Germinal center (tissue), 1 donor: ENCODE measurements around the gene CD72.

ENCODE experiments used
- DNase-seq: peaks from one replicate; pipeline ENCODE4 v3.0.0; 2012; ENCODE audit warnings: mixed read lengths, low spot score

CD72 gene, protein sequence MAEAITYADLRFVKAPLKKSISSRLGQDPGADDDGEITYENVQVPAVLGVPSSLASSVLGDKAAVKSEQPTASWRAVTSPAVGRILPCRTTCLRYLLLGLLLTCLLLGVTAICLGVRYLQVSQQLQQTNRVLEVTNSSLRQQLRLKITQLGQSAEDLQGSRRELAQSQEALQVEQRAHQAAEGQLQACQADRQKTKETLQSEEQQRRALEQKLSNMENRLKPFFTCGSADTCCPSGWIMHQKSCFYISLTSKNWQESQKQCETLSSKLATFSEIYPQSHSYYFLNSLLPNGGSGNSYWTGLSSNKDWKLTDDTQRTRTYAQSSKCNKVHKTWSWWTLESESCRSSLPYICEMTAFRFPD

DNA sequence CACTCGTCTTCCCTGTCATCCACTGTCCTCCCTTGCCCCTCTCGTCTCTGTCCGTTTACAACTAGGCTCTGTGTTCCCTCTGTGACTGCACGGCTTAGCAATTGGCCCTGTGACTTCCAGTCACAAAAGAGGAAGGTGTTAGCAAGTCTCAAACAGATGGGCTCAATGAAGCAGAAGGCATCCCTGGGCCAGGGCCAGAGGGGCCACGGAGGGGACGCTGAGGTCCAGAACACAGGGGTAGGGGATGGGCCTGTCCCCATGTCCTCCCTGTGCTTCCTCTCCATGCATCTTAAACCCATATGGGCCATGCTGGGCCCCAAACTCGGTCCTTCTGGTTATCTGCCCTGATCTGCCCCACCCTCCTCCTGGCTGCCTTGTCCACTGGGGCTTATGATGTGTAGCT is at the start of gene CD72:
TSS of gene CD72 (minus strand) at position 89 of the 403 bp plus-strand sequence. CDS start 110 bp downstream, outside the sequence.
- peak; percentile 76 for DNase-seq

DNA sequence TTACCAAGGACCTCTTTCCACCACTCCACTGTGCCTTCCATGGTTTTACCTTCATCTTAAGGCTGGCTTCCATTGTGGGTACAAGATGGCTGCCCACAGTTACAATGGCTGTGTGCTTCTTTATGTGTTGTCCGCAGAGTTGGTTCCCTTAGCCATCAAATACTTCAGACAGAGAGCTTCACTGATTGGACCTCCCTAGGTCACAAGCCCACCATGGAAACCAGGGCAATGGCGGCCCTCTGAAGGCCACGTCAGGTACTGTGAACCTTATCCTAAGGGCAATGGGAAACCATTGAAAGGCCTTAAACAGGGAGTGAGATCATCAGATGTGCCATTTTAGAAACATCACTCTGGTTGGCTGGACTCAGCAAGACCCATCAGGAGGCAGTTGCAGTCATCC is 49.7 kb upstream of the CD72 start:
- DNase-seq = no peak

DNA sequence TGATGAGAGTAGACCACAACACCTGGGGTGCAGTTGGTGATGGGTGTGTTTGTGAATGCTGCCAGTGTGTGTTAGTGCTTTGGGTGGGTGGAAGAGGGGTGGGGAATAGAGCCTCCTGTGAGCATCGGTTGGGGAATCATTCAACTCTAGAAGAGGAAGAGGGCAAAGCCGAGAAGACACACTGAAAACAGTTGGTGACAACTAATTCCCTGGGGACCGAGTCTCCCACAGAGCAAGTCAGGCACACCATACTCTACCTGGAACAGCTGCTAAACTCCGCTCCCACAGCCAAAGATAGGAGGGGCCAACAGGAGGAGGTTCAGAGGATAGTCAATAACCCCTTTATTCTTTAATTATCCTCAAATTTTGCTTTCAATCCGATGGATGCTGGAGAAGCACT is 48.3 kb upstream of the CD72 start:
- DNase-seq = no peak

DNA sequence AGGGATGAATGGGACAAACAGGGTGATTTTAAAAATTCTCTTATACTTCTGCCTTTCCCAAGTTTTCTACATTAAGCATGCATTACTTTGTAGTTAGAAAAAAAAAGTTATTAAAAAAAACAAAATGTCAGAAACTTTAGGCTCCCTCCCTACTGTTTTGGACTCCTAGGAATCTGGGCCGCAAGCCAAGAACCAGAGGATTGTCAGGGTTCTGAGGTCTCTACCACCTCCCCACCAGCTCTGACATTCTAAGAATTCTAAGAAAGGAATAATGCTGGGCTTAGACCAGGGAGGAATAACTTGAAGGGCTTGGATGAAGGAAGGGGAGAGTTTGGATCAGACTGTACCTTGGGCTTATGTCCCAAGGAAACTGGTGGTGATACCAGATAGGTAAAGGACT is 47.8 kb upstream of the CD72 start:
- no peak for DNase-seq

DNA sequence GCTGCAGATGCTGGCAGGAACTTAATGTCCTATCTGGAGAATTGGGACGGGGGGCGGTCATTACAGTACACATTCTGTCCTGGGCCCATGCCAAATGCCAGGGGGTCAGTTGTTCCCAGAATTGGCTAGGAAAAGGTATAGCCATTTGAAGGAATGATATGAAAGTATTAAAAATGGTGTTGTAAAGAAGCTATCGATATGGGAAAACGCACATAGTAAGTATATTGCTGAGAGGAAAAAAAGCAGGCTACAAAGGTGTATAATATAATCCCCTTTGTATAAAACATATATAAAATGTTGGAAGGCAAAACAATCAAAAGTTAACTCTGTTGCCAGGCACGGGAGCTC is 47.2 kb upstream of the CD72 start:
- no peak for DNase-seq

DNA sequence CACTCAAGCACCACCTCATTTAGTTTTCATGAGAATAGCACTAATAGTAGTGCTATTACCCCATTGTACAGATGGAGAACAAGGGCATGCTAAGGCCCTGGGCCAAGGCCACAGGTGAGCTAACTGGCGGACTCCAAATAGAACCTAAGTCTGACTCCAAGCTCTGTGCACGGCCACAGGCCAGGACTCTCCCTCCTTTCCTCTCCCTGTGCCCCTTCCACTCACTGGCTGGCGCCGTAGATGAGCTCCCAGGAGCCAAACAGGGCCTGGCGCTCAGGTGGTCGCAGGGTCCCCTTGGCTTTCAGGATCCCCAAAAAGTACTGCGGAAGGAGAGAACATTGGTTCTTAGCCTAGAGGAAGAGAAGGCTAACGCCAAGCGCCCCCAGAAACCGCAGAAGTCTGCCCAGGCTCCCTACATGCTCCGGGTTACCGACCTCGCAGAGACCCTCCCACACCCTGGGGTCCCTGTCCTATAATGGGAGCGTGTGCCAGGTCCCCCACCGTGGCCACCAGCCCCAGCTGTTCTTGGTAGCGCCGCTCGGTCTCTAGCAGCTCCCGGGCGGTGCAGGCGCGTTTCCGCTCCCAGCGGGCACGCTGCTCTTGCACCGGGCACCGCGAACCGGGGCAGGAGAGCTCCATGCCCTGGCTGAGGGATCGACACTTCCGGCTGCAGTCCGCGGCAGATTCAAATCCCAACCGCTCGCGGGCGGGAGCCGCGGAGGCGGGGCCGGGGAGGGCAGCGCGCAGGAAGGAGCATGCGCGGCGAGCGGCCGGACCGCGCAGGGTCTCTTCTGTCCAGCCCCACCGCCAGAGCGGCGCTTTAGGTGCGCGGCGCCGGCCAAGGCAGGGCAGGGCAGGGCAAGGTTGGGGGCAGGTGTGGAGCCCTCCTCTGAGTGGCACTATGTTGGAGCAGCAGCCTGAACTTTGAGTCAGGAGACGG is 46.6 kb upstream of the CD72 start, which contains the start of gene ARHGEF39:
TSS of gene ARHGEF39 (minus strand) at position 665 of the 940 bp plus-strand sequence. CDS start at position 639, 26 bp downstream.
- DNase-seq = peak; percentile 85

DNA sequence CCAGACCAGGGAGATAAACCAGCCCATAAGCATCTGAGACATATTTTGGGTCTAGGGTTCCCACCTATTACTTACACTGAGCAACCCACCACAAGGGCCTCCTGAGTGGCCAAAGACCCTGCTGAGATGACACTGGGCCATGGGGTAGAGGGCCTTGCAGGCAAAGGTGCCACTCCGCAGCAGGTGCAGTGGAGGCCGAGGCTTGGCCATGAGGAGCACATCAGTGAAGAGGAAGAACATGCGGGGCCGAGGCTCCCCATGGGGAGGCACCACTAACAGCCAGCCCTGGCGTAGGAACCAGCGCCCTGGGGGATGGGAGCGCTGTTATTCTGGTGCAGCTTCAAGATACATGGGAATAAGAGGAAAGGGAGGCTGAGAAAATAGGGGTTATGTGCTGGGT is 44.2 kb upstream of the CD72 start:
- no peak for DNase-seq

DNA sequence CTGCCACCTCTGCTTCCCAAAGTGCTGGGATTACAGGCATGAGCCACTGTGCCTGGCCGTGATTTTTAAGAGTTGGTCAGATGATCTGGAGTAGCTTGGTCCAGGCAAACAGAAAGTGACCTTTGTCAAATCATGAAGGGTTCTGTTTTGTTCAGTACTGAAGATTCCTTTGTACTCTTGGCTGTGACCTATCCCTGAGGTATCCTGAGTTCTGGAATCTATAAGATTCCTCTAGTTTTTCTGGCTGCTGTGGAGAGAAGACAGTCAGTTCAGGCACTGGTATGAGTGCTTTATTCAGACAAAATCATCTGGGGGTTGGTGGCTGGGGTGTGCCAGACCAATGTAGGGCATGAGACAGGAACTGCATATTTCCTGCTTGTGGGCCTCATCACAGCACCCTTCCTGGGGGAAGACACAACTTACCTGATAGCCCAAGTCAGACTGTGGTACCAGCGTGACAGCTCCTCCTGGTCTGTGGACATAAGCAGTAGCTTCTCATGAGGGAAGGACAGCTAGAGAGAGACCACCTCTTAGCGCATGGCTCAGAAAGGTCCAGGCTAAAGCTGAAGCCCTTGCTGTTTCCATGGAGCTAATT is 43.6 kb upstream of the CD72 start:
- no peak for DNase-seq

DNA sequence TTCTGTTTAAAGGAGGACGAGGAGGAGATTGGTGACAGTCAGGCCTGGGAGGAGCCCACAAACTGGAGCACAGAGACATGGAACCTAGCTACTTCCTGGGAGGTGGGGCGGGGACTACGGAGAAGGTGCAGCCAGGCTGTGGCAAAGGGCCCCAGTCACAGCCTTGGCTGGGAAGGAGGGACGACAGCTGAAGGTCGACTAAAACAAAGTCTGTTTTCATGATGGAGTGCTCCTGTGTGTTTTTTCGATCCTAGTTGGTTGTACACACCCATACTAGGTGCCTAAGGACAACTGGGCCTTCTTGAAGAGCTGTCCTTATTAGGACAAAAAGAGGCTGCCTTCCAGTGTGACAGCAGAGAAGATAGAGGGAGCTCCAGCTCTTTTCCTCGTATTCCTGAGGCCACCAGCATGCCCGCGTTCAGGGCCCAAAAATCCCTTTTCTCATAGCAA is 42.8 kb upstream of the CD72 start:
- no peak for DNase-seq

DNA sequence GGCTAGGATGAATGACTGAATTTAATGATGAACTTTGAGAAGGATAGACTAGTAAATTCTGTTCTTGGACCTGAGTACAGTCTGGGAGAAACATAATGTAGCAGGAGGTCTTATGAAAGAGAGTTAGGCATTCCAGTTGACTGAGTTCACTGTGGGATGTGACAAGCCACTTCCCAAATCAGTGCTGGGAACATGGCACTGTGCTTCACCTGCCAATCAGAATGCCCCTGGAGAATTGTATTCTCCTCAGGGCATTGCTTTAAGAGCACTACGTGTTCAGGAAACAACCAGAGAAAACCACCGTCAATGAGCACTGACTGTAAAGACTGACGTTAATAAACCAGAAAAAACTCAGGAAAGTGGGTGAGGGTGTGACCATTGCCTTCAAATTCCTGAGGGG is 41.1 kb upstream of the CD72 start:
- DNase-seq = no peak

DNA sequence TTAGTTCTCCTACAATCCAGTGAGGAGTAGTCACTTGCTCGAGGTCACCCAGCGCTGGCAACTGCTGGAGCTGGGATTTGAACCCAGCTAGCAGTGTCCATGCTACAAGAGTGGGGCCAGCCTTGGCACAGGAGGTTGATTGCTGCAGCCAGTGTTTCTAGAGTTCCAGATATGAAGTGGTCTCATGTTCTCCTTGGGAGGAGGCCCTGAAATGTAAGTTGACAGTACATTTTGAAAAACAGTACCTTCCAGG is 40.7 kb upstream of the CD72 start:
- no peak for DNase-seq

DNA sequence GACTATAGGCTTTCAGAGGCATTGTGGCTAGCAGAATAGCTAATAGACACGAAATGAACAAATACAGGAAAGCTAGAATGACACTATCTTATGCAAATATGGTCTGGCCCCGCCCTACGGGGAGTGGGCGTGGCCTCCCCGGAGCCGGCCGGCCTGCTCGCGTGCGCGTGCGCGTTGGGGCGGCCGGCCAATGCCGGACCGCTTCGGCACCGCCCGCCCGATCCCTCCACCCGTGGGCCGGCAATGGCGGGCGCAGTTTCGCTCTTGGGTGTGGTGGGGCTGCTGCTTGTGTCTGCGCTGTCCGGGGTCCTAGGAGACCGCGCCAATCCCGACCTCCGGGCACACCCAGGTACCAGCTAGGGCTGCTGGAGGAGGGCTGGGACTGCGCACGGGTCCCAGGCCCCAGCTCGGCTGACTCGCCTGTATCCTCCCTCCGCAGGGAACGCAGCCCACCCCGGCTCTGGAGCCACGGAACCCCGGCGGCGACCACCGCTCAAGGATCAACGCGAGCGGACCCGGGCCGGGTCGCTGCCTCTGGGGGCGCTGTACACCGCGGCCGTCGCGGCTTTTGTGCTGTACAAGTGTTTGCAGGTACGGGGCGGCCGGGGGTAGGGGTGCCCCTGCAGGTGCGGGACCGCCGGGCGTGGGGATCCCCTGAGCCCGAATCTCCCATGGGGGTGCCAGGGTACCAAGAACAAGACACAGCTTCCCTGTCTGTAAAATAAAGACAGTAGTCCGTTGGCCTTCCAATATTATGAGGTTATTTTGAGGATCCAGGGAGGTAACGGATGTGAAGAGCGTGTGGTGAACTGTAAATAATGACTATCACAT is 40.1 kb upstream of the CD72 start, which contains the start of gene CCDC107:
TSS of gene CCDC107 (plus strand) at position 156 of the 831 bp plus-strand sequence. CDS start at position 244, 88 bp downstream.
- peak; percentile 97 for DNase-seq

DNA sequence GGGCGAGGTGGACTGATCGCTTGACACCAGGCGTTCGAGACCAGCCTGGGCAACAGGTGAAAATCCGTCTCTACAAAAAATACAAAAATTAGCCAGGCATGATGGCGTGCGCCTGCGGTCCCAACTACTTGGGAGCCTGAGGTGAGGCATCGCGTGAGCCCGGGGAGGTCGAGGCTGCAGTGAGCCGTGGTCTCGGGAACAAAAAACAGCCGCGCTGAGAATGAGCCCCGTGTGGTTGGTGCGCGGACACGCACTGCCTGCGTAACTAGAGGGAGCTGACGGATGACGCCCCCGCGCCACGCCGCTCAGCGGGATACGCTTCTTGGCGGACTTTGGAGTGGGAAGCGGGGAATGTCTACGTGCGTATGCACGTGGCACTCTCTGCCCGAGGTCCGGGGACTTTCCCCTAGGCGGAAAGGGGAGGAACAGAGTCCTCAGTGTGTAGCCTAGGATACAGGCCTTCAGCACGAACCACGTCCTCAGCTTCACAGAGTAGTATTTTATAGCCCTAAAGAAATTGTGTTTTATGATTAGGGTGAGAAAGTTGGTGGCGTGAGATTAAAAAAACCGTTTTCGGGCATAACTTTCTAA is 39.4 kb upstream of the CD72 start, which contains the start of gene RMRP:
TSS of gene RMRP (minus strand) at position 474 of the 591 bp plus-strand sequence.
- peak; percentile 78 for DNase-seq

DNA sequence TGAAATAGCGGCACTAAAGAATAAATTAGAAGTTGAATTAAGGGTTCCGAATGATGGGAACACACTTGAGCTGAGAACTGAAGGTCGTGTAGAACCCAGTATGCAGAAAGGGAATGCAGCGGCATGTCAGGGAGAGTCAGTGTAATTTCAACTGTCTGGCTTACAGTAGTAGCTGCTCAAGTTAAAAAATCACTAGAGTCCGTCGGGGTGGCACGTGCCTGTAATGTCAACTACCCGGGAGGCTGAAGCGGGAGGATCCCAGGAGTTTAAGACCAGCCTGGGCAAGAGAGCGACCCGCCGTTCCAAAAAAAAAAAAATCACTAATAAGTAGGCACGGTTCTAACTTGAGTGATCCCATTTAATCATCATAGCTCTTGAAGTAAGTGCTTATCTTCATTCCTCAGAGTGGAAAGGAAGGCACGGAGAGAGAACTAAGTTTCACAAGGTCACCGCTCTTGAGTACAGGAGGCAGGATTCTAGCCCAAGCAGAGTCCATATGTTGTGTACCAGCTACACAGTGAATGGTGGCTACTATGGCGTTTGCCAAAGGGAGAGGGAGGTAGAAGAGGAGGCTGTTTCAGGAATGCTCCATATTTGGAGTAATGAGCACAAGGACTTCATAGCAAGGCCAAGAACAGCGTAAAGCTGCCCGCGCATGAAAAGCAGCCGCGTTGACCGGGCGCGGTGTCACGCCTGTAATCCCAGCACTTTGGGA is 38.8 kb upstream of the CD72 start:
- DNase-seq = no peak

DNA sequence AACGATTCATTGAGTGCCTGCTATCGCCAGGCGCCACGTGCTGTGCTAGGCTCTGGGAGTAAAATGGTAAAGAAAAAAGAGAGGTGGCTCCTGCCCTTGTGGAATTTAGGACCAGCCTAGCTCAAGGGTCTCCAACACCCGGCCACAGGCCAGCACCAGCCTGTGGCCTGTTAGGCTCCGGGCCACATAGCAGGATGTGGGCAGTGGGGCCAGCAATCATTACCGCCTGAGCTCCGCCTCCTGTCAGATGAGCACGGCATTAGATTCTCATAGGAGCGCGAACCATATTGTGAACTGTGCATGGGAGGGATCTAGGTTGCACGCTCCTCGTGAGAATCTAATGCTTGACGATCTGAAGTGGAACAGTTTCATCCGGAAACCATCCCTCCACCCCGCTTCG is 38.1 kb upstream of the CD72 start:
- no peak for DNase-seq

DNA sequence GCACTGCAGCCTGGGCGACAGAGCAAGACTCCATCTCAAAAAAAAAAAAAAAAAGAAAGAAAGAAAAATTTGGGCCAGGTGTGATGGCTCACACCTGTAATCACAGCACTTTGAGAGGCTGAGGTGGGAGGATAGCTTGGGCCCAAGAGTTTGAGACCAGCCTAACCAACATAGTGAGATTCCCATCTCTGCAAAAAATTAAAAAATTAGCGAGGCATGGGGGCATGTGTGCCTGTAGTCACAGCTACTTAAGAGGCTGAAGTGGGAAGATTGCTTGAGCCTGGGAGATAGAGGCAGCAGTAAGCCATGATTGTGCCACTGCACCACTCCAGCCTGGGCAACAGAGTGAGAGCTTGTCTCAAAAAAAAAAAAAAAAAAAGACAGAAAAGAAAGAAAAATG is 35.4 kb upstream of the CD72 start:
- DNase-seq = no peak

DNA sequence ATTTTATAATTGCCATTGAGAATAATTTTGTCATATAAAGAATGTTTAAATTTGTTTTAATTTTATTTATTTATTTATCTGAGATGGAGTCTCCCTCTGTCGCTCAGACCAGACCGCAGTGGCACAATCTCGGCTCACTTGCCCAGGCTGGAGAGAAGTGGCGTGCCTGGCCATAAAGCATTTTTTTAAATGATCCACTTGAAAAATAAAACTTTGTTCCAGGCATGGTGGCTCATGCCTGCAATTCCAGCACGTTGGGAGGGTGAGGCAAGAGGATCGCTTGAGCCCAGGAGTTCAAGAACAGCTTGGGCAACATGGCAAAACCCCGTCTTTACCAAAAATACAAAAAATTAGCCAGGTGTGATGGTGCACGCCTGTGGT is 34.6 kb upstream of the CD72 start:
- DNase-seq = no peak

DNA sequence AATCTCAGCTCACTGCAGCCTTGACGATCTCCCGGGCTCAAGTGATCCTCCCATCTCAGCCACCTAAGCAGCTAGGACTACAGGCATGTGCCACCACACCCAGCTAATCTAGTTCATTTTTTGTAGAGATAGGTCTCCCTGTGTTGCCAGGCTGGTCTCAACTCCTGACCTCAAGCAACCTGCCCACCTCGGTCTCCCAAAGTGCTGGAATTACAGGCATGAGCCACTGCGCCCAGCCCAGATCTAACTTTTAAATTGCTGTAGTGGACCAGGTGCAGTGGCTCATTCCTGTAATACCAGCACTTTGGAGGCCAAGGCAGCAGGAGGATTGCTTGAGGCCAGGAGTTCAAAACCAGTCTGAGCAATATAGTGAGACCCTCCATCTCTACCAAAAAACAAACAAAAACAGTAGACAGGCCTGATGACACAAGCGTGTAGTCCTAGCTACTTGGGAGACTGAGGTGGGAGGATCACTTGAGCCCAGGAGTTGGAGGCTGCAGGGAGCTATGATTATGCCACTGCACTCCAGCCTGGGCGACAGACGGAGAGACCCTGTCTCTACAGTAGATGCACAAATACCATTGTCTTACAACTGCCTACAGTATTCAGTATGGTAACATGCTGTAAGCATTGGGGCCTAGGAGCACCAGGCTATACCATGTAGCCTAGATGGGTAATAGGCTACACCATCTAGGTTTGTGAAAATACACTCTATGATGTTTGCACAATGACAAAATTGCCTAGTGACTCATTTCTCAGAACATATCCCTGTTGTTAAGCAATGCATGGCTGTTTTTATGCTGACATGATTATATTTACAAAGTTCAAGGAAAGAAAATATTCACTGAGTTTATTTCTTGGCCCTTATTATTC is 34.0 kb upstream of the CD72 start:
- DNase-seq = no peak

DNA sequence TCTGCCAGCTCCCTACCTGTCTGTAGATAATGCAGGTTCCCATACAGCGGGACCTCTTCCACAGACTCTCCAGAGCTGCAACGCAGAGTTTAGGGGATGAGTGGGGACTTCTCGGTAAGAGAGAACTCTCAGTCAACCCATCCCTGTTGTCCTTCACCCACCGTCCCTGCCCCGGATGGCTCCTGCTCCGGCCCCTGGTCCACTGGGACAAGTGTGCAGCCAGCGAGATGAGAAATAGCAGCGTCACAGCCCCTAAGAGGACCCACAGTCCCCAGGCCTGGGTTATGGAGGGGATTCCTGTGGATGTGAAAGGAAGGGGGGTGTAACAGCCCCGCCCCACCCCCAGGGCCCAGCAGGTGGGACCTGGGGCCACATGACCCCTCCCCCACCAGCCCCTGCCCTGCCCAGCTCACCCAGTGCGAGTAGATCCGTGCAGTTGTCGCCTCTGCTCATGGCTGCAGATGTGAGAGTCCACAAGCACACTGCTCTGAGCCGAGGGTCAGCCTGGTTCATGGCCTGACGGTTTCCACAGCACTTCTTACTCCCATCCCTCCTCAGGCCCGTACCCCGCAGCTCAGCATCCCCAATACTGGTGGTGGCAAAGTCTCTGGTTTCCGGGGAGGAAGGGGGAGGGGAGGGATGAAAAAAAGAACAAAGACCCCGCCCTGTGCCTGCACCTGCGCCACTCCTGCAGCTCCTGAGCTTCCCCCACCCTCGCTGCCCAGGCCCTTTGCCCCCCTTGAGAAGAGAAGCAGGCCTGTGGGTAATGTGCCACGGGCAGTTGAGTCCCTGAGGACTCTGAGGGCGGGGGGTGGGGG is 32.3 kb upstream of the CD72 start, which contains the start of gene SIT1:
TSS of gene SIT1 (minus strand) at position 591 of the 818 bp plus-strand sequence. CDS start at position 513, 78 bp downstream.
- DNase-seq = peak; percentile 50
